NCI-H1930 (cell line): Measurements from ENCODE around the gene PIM3.
"Not testable (repeated sequence)": the region's sequence is repeated elsewhere in the genome, so short reads cannot be mapped to it uniquely, and the experiment has no call there.

Source experiments
- DNase-seq, 2 experiments: peaks; one replicate each; lab custom pipeline; 2025; lab: John Stamatoyannopoulos, UW

The PIM3 gene

GRCh38 chr22:49966774-49967705 lies 6.5 kb downstream of the PIM3 start:
- no peak for DNase-seq

- no peak for DNase-seq
These were observed 7.2 kb downstream of the PIM3 start for GRCh38 chr22:49967706-49968208.

GRCh38 chr22:49968313-49968830 lies 7.8 kb downstream of the PIM3 start:
- no peak for DNase-seq

- DNase-seq = no peak
These were observed 8.5 kb downstream of the PIM3 start for GRCh38 chr22:49968831-49969661.

GRCh38 chr22:49969751-49970527 lies 9.4 kb downstream of the PIM3 start:
- no peak for DNase-seq

GRCh38 chr22:49970528-49971231 lies 10.1 kb downstream of the PIM3 start:
- peak; percentile 16 to 21 for DNase-seq

- DNase-seq = no peak
These were observed 10.9 kb downstream of the PIM3 start for GRCh38 chr22:49971232-49972162.

GRCh38 chr22:49972163-49973017 lies 11.8 kb downstream of the PIM3 start:
- DNase-seq = no peak

GRCh38 chr22:49973018-49973961 lies 12.7 kb downstream of the PIM3 start:
- no peak for DNase-seq

- DNase-seq = peak in 1 of 2 experiments; percentile 21
These were observed 15.2 kb downstream of the PIM3 start for GRCh38 chr22:49975543-49976389.

- DNase-seq = no peak
These were observed 16.0 kb downstream of the PIM3 start for GRCh38 chr22:49976439-49977175.

GRCh38 chr22:49977578-49977977 lies 17.0 kb downstream of the PIM3 start:
- DNase-seq = no peak

- no peak for DNase-seq
These were observed 19.2 kb downstream of the PIM3 start for GRCh38 chr22:49979587-49980264.

GRCh38 chr22:49981799-49982198 lies 21.2 kb downstream of the PIM3 start:
- DNase-seq = not testable (repeated sequence)
